ENCODE data around the gene CDH15. TPM values are rescaled to one million over a fixed set of nuclear protein-coding genes. Genes with fewer than 3 reads are reported as not detected.

CDH15 gene
- total and polyA plus RNA-seq, 2 of the 13 experiments (the other 11 are each of a cell fraction or from before 2014, with no cell fraction given) = 0.74 to 2.2 TPM

DNA sequence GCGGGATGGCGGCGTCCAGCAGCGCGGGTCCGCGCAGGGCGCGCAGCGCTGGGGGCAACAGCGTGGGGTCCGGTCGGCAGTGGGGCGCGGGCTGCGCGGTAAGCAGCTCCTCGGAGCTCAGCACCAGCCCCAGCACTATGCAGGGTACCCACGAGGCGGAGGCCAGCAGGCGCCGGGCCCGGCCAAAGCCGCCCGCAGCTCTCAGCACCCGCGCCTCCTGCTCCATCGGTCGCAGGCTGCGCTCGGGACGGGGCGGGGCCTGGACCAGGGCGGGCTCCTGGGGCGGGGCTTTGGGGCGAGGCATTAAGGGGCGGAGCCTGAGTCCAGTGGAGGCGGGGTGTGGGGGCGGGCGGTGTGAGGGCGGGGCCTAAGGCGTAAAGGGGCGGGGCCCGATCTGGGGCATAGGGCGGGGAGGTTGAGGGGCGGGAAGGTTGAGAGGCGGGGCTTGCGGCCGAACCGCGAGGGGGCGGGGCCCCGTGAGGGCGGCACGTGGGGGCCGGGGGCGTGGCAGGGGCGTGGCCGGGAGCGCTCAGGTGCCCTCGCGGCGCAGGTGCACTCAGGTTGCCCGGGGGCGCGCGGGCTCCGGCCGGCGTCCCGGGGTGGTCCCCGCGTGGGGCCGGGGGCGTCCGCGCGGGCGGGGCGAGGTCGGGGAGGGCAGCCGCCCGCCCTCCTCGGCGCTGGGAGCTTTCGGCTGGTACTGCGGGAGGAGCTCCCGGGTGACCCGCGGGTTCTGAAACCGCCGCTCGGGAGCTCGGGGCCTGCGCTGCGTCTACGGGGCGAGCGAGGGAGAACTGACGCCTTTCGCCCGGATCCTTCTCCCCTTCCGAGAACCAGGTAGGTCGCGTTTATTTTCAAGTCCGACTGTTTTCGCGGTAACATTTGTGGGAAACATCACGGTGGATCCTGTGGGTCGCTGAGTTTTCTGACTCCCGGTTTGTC lies 30.2 kb downstream of the CDH15 start (continued):
- TF ChIP-seq, protein P1, sequence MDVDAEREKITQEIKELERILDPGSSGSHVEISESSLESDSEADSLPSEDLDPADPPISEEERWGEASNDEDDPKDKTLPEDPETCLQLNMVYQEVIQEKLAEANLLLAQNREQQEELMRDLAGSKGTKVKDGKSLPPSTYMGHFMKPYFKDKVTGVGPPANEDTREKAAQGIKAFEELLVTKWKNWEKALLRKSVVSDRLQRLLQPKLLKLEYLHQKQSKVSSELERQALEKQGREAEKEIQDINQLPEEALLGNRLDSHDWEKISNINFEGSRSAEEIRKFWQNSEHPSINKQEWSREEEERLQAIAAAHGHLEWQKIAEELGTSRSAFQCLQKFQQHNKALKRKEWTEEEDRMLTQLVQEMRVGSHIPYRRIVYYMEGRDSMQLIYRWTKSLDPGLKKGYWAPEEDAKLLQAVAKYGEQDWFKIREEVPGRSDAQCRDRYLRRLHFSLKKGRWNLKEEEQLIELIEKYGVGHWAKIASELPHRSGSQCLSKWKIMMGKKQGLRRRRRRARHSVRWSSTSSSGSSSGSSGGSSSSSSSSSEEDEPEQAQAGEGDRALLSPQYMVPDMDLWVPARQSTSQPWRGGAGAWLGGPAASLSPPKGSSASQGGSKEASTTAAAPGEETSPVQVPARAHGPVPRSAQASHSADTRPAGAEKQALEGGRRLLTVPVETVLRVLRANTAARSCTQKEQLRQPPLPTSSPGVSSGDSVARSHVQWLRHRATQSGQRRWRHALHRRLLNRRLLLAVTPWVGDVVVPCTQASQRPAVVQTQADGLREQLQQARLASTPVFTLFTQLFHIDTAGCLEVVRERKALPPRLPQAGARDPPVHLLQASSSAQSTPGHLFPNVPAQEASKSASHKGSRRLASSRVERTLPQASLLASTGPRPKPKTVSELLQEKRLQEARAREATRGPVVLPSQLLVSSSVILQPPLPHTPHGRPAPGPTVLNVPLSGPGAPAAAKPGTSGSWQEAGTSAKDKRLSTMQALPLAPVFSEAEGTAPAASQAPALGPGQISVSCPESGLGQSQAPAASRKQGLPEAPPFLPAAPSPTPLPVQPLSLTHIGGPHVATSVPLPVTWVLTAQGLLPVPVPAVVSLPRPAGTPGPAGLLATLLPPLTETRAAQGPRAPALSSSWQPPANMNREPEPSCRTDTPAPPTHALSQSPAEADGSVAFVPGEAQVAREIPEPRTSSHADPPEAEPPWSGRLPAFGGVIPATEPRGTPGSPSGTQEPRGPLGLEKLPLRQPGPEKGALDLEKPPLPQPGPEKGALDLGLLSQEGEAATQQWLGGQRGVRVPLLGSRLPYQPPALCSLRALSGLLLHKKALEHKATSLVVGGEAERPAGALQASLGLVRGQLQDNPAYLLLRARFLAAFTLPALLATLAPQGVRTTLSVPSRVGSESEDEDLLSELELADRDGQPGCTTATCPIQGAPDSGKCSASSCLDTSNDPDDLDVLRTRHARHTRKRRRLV (CRISPR knock-in tag; IDR thresholded peaks at IDR 0.05) = no peak
- no peak for TF ChIP-seq KLF6 (CRISPR knock-in tag; IDR thresholded peaks at IDR 0.05)
- TF ChIP-seq, protein P2, sequence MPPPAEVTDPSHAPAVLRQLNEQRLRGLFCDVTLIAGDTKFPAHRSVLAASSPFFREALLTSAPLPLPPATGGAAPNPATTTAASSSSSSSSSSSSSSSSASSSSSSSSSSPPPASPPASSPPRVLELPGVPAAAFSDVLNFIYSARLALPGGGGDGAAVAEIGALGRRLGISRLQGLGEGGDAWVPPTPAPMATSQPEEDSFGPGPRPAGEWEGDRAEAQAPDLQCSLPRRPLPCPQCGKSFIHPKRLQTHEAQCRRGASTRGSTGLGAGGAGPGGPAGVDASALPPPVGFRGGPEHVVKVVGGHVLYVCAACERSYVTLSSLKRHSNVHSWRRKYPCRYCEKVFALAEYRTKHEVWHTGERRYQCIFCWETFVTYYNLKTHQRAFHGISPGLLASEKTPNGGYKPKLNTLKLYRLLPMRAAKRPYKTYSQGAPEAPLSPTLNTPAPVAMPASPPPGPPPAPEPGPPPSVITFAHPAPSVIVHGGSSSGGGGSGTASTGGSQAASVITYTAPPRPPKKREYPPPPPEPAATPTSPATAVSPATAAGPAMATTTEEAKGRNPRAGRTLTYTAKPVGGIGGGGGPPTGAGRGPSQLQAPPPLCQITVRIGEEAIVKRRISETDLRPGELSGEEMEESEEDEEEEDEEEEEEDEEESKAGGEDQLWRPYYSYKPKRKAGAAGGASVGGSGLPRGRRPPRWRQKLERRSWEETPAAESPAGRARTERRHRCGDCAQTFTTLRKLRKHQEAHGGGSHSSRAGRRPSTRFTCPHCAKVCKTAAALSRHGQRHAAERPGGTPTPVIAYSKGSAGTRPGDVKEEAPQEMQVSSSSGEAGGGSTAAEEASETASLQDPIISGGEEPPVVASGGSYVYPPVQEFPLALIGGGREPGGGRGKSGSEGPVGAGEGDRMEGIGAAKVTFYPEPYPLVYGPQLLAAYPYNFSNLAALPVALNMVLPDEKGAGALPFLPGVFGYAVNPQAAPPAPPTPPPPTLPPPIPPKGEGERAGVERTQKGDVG (CRISPR knock-in tag; IDR thresholded peaks at IDR 0.05; ENCODE audit: borderline replicate concordance) = no peak
- TF ChIP-seq NFYB (CRISPR knock-in tag; IDR thresholded peaks at IDR 0.05) = no peak
- TF ChIP-seq, protein P3, sequence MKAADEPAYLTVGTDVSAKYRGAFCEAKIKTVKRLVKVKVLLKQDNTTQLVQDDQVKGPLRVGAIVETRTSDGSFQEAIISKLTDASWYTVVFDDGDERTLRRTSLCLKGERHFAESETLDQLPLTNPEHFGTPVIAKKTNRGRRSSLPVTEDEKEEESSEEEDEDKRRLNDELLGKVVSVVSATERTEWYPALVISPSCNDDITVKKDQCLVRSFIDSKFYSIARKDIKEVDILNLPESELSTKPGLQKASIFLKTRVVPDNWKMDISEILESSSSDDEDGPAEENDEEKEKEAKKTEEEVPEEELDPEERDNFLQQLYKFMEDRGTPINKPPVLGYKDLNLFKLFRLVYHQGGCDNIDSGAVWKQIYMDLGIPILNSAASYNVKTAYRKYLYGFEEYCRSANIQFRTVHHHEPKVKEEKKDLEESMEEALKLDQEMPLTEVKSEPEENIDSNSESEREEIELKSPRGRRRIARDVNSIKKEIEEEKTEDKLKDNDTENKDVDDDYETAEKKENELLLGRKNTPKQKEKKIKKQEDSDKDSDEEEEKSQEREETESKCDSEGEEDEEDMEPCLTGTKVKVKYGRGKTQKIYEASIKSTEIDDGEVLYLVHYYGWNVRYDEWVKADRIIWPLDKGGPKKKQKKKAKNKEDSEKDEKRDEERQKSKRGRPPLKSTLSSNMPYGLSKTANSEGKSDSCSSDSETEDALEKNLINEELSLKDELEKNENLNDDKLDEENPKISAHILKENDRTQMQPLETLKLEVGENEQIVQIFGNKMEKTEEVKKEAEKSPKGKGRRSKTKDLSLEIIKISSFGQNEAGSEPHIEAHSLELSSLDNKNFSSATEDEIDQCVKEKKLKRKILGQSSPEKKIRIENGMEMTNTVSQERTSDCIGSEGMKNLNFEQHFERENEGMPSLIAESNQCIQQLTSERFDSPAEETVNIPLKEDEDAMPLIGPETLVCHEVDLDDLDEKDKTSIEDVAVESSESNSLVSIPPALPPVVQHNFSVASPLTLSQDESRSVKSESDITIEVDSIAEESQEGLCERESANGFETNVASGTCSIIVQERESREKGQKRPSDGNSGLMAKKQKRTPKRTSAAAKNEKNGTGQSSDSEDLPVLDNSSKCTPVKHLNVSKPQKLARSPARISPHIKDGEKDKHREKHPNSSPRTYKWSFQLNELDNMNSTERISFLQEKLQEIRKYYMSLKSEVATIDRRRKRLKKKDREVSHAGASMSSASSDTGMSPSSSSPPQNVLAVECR (CRISPR knock-in tag; IDR thresholded peaks at IDR 0.05; ENCODE audit: borderline replicate concordance) = peak; percentile 32; the same call in 1 of the 2 replicates
- no peak for TF ChIP-seq SIX4 (CRISPR knock-in tag; IDR thresholded peaks at IDR 0.05)
- TF ChIP-seq, protein P4, sequence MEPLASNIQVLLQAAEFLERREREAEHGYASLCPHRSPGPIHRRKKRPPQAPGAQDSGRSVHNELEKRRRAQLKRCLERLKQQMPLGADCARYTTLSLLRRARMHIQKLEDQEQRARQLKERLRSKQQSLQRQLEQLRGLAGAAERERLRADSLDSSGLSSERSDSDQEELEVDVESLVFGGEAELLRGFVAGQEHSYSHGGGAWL (CRISPR knock-in tag; IDR thresholded peaks at IDR 0.05) = no peak; the same call in 1 of the 2 replicates
- TF ChIP-seq ZFP82 (CRISPR knock-in tag; IDR thresholded peaks at IDR 0.05; ENCODE audit: borderline replicate concordance) = peak; percentile 44; the same call in 1 of the 2 replicates
- TF ChIP-seq ATF7 (IDR thresholded peaks at IDR 0.05) = no peak
- TF ChIP-seq ATF7 (CRISPR knock-in tag; IDR thresholded peaks at IDR 0.05) = no peak
- TF ChIP-seq SRSF4 (IDR thresholded peaks at IDR 0.05; ENCODE audit: low read depth, low read length, poor library complexity, severe bottlenecking) = no peak
- TF ChIP-seq, protein P5, sequence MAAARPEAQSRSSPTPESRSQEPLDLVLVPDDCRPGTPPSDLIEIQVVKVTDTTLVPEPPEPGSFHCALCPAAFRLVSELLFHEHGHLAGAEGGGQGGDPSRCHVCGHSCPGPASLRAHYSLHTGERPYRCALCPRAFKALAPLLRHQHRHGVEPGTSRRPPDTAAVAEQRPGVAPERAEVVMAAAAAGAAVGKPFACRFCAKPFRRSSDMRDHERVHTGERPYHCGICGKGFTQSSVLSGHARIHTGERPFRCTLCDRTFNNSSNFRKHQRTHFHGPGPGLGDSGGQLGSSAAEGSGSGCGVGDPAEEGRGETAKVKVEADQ (CRISPR knock-in tag; IDR thresholded peaks at IDR 0.05; ENCODE audit: borderline replicate concordance) = no peak
- TF ChIP-seq ZNF616 (CRISPR knock-in tag; IDR thresholded peaks at IDR 0.05; ENCODE audit: low read depth) = 0 out of 2 replicates have a peak, but pooled peaks have one; percentile 24
